ENCODE data around the gene HBS1L. TPM values are rescaled to one million over a fixed set of nuclear protein-coding genes. Genes with fewer than 3 reads are reported as not detected.

Gene HBS1L
- total and polyA plus RNA-seq, 10 of the 15 experiments (the other 5 are each of a cell fraction or from before 2014, with no cell fraction given): 58.7 to 142 (median 78.8) TPM

DNA sequence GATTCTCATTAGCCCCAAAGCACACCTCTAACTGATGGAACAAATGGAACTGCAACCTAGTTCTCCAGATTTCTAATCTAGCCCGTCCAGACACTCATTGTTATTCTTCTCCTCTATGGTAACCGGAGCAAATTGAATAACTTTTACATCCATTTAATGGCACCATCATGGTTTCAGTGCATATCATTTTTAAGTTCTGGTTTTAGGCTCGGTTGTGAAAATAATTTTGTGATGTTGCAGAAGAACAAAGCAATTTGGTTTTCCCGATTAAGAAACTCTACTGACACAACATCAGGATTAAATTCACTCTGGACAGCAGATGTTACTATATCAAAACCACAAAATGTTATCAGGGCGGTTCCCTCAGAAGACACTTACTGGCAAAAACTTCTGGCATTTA, 42.5 kb upstream of the HBS1L start:
- ChIA-PET RAD21 (ENCODE audit: unreplicated experiment) (interaction anchor here (1.2 kb wide), 1 partner anchor 11 kb away, joined by 4 read pairs; no protein-coding TSS in a partner anchor), POLR2A (no interaction called here), CTCF (no interaction called here), SMC1A (ENCODE audit: uncharacterized antibody, unreplicated experiment) (no interaction called here)
- intact Hi-C loops (cut with micrococcal nuclease; ENCODE audit: unreplicated experiment): no loop called here
- H2AFZ ChIP-seq (ENCODE audit: control insufficient read depth, low read depth, low read length): no peak overlapping the region
- in situ Hi-C loops (cut with MboI): no loop called here
- H3K4me1 ChIP-seq (ENCODE audit: control insufficient read depth, insufficient read depth, low read length): peaks cover 10% of the 10 kb centered on the region; the same call in 1 of the 2 replicates
- no peak overlapping the region for H3K4me2 ChIP-seq (ENCODE audit: control insufficient read depth, insufficient read depth)
- no peaks in the 10 kb centered on the region for H3K27me3 ChIP-seq (replicated peaks in 1 of 2; ENCODE audit: control insufficient read depth in 2 of 2, insufficient read depth in 2 of 2, low read length in 1 of 2)
- no peak for ATAC-seq
- 81% methylated on average over 5 of the region's 5 CpGs for WGBS (ENCODE audit: insufficient coverage, insufficient replicate concordance, low lambda C conversion rate, missing lambda C conversion rate)
- H3K9ac ChIP-seq (ENCODE audit: control insufficient read depth, insufficient read depth, low read length): no peak overlapping the region
- H3K9me3 ChIP-seq (replicated peaks; ENCODE audit: control insufficient read depth, insufficient read depth, low read length): no peaks in the 10 kb centered on the region
- FAIRE-seq: no peak
- no TSS peak for BruUV-seq (replicated peaks)
- no peak for DNase-seq (ENCODE audit: low read depth, low spot score)
- no peaks in the 10 kb centered on the region for H3K79me2 ChIP-seq (ENCODE audit: control insufficient read depth, insufficient read depth, low read length)
- no peaks in the 10 kb centered on the region for H4K20me1 ChIP-seq (ENCODE audit: control insufficient read depth, insufficient read depth)
- H3K4me3 ChIP-seq: no peak overlapping the region
- H3K36me3 ChIP-seq (ENCODE audit: control insufficient read depth in 2 of 2, insufficient read depth in 2 of 2, low read length in 1 of 2): no peaks in the 10 kb centered on the region
- no peak overlapping the region for H3K27ac ChIP-seq (ENCODE audit: control insufficient read depth, insufficient read depth)
- TF ChIP-seq, protein P1, sequence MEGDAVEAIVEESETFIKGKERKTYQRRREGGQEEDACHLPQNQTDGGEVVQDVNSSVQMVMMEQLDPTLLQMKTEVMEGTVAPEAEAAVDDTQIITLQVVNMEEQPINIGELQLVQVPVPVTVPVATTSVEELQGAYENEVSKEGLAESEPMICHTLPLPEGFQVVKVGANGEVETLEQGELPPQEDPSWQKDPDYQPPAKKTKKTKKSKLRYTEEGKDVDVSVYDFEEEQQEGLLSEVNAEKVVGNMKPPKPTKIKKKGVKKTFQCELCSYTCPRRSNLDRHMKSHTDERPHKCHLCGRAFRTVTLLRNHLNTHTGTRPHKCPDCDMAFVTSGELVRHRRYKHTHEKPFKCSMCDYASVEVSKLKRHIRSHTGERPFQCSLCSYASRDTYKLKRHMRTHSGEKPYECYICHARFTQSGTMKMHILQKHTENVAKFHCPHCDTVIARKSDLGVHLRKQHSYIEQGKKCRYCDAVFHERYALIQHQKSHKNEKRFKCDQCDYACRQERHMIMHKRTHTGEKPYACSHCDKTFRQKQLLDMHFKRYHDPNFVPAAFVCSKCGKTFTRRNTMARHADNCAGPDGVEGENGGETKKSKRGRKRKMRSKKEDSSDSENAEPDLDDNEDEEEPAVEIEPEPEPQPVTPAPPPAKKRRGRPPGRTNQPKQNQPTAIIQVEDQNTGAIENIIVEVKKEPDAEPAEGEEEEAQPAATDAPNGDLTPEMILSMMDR (IDR thresholded peaks at IDR 0.05 in 2 of 3, conservative IDR thresholded peaks at IDR 0.05 in 1 of 3; ENCODE audit: control insufficient read depth in 2 of 3, extremely low read depth in 1 of 3, insufficient read depth in 1 of 3, low read depth in 3 of 3, low read length in 3 of 3): no peak
- TF ChIP-seq MYC (IDR thresholded peaks at IDR 0.05; ENCODE audit: insufficient read depth, insufficient read length, insufficient replicate concordance, low read length, severe bottlenecking) (no peak), MXI1 (IDR thresholded peaks at IDR 0.05; ENCODE audit: low read depth, low read length) (no peak), NFIC (IDR thresholded peaks at IDR 0.05; ENCODE audit: low read depth, low read length) (no peak), EP300 (IDR thresholded peaks at IDR 0.05; ENCODE audit: borderline replicate concordance in 1 of 2, control insufficient read depth in 1 of 2, low read depth in 2 of 2, low read length in 2 of 2) (no peak), ATF7 (IDR thresholded peaks at IDR 0.05; ENCODE audit: low read depth) (no peak), SMAD1 (IDR thresholded peaks at IDR 0.05; ENCODE audit: low read depth, partially characterized antibody) (no peak), TBL1XR1 (IDR thresholded peaks at IDR 0.05; ENCODE audit: low read depth, low read length) (no peak), JUND (IDR thresholded peaks at IDR 0.05; ENCODE audit: low read depth, low read length) (no peak), SMAD5 (IDR thresholded peaks at IDR 0.05; ENCODE audit: low read depth) (no peak)
- TF ChIP-seq, protein P2, sequence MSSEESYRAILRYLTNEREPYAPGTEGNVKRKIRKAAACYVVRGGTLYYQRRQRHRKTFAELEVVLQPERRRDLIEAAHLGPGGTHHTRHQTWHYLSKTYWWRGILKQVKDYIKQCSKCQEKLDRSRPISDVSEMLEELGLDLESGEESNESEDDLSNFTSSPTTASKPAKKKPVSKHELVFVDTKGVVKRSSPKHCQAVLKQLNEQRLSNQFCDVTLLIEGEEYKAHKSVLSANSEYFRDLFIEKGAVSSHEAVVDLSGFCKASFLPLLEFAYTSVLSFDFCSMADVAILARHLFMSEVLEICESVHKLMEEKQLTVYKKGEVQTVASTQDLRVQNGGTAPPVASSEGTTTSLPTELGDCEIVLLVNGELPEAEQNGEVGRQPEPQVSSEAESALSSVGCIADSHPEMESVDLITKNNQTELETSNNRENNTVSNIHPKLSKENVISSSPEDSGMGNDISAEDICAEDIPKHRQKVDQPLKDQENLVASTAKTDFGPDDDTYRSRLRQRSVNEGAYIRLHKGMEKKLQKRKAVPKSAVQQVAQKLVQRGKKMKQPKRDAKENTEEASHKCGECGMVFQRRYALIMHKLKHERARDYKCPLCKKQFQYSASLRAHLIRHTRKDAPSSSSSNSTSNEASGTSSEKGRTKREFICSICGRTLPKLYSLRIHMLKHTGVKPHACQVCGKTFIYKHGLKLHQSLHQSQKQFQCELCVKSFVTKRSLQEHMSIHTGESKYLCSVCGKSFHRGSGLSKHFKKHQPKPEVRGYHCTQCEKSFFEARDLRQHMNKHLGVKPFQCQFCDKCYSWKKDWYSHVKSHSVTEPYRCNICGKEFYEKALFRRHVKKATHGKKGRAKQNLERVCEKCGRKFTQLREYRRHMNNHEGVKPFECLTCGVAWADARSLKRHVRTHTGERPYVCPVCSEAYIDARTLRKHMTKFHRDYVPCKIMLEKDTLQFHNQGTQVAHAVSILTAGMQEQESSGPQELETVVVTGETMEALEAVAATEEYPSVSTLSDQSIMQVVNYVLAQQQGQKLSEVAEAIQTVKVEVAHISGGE (CRISPR knock-in tag; IDR thresholded peaks at IDR 0.05): no peak
- TF ChIP-seq, protein P3, sequence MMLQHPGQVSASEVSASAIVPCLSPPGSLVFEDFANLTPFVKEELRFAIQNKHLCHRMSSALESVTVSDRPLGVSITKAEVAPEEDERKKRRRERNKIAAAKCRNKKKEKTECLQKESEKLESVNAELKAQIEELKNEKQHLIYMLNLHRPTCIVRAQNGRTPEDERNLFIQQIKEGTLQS (IDR thresholded peaks at IDR 0.05; ENCODE audit: borderline replicate concordance, extremely low read depth, low read depth, low read length): no peak
- TF ChIP-seq, protein P4, sequence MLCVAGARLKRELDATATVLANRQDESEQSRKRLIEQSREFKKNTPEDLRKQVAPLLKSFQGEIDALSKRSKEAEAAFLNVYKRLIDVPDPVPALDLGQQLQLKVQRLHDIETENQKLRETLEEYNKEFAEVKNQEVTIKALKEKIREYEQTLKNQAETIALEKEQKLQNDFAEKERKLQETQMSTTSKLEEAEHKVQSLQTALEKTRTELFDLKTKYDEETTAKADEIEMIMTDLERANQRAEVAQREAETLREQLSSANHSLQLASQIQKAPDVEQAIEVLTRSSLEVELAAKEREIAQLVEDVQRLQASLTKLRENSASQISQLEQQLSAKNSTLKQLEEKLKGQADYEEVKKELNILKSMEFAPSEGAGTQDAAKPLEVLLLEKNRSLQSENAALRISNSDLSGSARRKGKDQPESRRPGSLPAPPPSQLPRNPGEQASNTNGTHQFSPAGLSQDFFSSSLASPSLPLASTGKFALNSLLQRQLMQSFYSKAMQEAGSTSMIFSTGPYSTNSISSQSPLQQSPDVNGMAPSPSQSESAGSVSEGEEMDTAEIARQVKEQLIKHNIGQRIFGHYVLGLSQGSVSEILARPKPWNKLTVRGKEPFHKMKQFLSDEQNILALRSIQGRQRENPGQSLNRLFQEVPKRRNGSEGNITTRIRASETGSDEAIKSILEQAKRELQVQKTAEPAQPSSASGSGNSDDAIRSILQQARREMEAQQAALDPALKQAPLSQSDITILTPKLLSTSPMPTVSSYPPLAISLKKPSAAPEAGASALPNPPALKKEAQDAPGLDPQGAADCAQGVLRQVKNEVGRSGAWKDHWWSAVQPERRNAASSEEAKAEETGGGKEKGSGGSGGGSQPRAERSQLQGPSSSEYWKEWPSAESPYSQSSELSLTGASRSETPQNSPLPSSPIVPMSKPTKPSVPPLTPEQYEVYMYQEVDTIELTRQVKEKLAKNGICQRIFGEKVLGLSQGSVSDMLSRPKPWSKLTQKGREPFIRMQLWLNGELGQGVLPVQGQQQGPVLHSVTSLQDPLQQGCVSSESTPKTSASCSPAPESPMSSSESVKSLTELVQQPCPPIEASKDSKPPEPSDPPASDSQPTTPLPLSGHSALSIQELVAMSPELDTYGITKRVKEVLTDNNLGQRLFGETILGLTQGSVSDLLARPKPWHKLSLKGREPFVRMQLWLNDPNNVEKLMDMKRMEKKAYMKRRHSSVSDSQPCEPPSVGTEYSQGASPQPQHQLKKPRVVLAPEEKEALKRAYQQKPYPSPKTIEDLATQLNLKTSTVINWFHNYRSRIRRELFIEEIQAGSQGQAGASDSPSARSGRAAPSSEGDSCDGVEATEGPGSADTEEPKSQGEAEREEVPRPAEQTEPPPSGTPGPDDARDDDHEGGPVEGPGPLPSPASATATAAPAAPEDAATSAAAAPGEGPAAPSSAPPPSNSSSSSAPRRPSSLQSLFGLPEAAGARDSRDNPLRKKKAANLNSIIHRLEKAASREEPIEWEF (IDR thresholded peaks at IDR 0.05; ENCODE audit: insufficient replicate concordance, low read depth, low read length): no peak

All from GM12878 (cell line).